Activated naive CD8-positive, alpha-beta T cell treated with anti-CD3 and anti-CD28 coated beads for 36 hours (primary cell): ENCODE measurements around the gene GNG7. TPM values are rescaled to one million over a fixed set of nuclear protein-coding genes. Genes with fewer than 3 reads are reported as not detected.
"Not testable (repeated sequence)": the region's sequence is repeated elsewhere in the genome, so short reads cannot be mapped to it uniquely, and the experiment has no call there.

Experiments used
- DNase-seq: peaks from one replicate; pipeline ENCODE4 v3.0.0; 2021
- H3K27ac Mint-ChIP-seq: one replicate; pipeline ENCODE4 v1.8.0; 2022; ENCODE audit warnings: mild to moderate bottlenecking, moderate library complexity, mixed read lengths
- H3K27me3 Mint-ChIP-seq: one replicate; pipeline ENCODE4 v1.8.0; 2022; ENCODE audit warnings: mild to moderate bottlenecking, mixed read lengths
- H3K36me3 Mint-ChIP-seq: one replicate; pipeline ENCODE4 v1.8.0; 2021; ENCODE audit warnings: mild to moderate bottlenecking, mixed read lengths
- H3K4me1 Mint-ChIP-seq: one replicate; pipeline ENCODE4 v1.8.0; 2021; ENCODE audit warnings: mixed read lengths
- H3K4me3 Mint-ChIP-seq: one replicate; pipeline ENCODE4 v1.8.0; 2022; ENCODE audit warnings: mild to moderate bottlenecking, moderate library complexity, mixed read lengths
- H3K9me3 Mint-ChIP-seq: one replicate; pipeline ENCODE4 v1.8.0; 2022; ENCODE audit warnings: mixed read lengths
- total RNA-seq, 2 experiments: library from RNA; stranded (reverse); gene quantifications; one replicate each; pipeline ENCODE4 v1.2.3, GENCODE V29; 2021

The GNG7 gene
- total RNA-seq, 2 experiments from 2014 or later, result 0.36 to 0.45 TPM

DNA sequence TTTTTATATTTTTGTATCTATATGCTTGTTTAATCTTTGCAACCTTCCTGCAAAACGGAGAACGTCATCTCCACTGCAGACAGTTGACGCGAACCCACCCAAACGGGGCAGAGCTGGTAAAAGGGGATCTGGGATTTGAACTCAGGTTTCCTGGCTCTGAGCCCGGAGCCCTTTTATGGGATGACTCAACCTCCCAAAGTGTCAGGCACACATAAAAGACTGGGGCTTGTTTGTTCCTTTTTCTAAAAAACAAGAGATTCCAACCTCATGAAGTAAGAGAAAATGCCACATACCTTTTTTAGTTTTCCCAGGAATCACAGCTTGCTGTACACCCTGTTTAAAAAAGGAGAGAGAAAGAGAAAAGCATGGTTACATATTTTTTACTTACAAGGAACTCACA, 147.6 kb downstream of the GNG7 start:
- H3K36me3 Mint-ChIP-seq, result no peaks in the 10 kb centered on the region
- H3K27ac Mint-ChIP-seq, result no peak overlapping the region
- no peak overlapping the region for H3K4me3 Mint-ChIP-seq

DNA sequence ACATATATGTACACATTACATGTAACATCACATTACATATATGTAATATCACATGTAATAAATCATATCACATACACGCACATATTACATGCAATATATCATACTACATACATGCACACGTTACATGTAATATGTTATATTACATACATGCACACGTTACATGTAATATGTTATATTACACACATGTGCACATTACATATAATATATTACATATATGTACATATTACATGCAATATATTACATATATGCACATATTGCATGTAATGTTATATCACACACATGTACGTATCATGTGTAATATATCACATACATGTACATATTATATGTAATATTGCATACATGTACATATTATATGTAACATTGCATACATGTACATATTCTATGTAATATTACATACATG, 149.0 kb downstream of the GNG7 start:
- Mint-ChIP-seq H3K27me3 (no peaks in the 10 kb centered on the region), H3K27ac (no peak overlapping the region), H3K36me3 (peaks cover 2% of the 10 kb centered on the region), H3K4me1 (peaks cover 44% of the 10 kb centered on the region), H3K4me3 (no peak overlapping the region), H3K9me3 (no peaks in the 10 kb centered on the region)
- no peak for DNase-seq

More for the DNA sequence above, 147.6 kb downstream of the GNG7 start:
- no peaks in the 10 kb centered on the region for H3K27me3 Mint-ChIP-seq
- peaks cover 49% of the 10 kb centered on the region for H3K4me1 Mint-ChIP-seq
- H3K9me3 Mint-ChIP-seq, result no peaks in the 10 kb centered on the region
- DNase-seq, result no peak

- H3K27ac Mint-ChIP-seq, result peak overlapping the region; percentile 88
- H3K36me3 Mint-ChIP-seq, result peaks cover 2% of the 10 kb centered on the region
- no peaks in the 10 kb centered on the region for H3K9me3 Mint-ChIP-seq
- H3K4me3 Mint-ChIP-seq, result peak overlapping the region; percentile 65
- peak; percentile 56 for DNase-seq
- no peaks in the 10 kb centered on the region for H3K27me3 Mint-ChIP-seq
- H3K4me1 Mint-ChIP-seq, result peaks cover 38% of the 10 kb centered on the region
Measured at GRCh38 chr19:2552859-2553258, 149.6 kb downstream of the GNG7 start.

GRCh38 chr19:2551864-2552185, 150.7 kb downstream of the GNG7 start:
- Mint-ChIP-seq H3K9me3 (no peaks in the 10 kb centered on the region), H3K36me3 (peaks cover 2% of the 10 kb centered on the region), H3K4me3 (no peak overlapping the region), H3K27ac (no peak overlapping the region), H3K4me1 (peaks cover 34% of the 10 kb centered on the region), H3K27me3 (no peaks in the 10 kb centered on the region)
- DNase-seq, result no peak

DNA sequence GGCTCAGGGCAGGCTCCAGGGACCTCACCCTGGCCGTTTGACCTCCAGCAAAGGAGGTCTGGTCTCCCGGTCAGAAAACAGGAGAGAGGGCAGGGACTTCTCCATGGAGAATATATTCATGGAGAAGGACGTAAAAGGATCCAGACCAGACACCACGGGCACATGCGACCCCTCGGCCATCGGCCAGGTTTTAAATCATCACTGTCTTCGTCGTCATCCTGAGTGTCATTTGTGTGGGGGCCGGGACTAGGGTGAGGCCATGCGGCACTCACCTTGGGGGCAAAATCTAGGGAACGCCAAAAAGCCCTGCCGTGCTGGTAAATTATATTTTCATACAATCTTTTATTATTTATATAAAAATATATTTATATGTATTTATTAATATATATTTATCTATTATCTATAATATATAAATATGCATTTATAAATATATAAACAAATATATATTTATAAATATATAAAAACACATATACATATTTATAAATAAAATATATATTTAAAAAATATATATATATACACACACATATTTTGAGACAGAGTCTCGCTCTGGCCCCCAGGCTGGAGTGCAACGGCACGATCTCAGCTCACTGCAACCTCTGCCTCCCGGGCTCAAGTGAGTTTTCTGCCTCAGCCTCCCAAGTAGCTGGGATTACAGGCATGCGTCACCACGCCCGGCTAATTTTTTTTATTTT, 151.2 kb downstream of the GNG7 start:
- peaks cover 33% of the 10 kb centered on the region for H3K4me1 Mint-ChIP-seq
- no peak overlapping the region for H3K27ac Mint-ChIP-seq
- H3K4me3 Mint-ChIP-seq, result no peak overlapping the region

GRCh38 chr19:2550431-2551171, 151.9 kb downstream of the GNG7 start:
- Mint-ChIP-seq H3K27ac (no peak overlapping the region), H3K36me3 (peaks cover 2% of the 10 kb centered on the region), H3K4me3 (no peak overlapping the region), H3K4me1 (peaks cover 32% of the 10 kb centered on the region), H3K27me3 (no peaks in the 10 kb centered on the region), H3K9me3 (no peaks in the 10 kb centered on the region)
- no peak for DNase-seq

More for the DNA sequence above, 151.2 kb downstream of the GNG7 start:
- Mint-ChIP-seq H3K27me3 (no peaks in the 10 kb centered on the region), H3K36me3 (peaks cover 2% of the 10 kb centered on the region), H3K9me3 (no peaks in the 10 kb centered on the region)
- DNase-seq, result no peak

DNA sequence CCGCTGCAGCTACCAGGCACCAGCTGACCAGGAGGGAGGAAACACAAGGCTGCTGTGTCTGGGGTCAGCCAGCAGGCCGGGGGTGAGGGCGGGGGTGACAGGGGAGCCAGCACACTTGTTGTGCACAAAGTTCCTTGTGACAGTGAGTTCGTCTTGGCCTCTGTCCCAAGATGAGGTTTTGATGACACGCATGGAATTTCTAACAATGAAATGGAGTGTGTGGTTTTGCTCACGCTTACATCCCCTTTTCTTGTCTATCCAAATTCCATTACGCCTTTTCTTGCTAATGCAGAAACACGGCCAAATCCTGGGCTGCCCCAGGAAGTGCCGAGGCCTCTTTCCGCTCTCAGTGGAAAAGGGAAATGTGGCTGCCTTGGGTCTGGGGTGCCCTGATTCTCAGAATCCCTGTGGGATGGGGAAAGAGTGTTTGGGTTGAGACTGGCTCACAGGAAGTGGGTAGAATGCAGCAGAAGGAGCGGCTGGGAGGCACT, 152.7 kb downstream of the GNG7 start:
- H3K27ac Mint-ChIP-seq, result no peak overlapping the region
- no peak for DNase-seq
- H3K4me1 Mint-ChIP-seq, result peaks cover 27% of the 10 kb centered on the region
- no peaks in the 10 kb centered on the region for H3K9me3 Mint-ChIP-seq
- peaks cover 2% of the 10 kb centered on the region for H3K36me3 Mint-ChIP-seq
- no peak overlapping the region for H3K4me3 Mint-ChIP-seq
- H3K27me3 Mint-ChIP-seq, result no peaks in the 10 kb centered on the region

DNA sequence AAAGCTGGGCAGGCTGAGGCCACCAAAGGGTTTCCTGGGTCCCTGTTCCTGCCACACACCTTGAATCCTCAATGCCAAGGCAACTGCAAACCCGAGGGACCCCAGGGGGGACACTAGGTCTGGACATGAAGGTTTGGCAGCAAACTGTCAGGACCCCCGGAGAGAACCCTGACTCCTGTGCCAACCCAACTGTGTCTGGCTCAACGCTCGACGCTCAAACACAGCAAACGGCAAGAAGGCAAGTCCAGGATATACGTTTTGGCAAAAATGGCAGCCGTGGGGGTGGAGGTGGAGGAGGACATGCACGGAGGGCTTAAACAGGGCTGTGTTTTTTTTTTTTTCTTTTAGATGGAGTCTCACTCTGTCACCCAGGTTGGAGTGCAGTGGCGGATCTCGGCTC, 153.5 kb downstream of the GNG7 start:
- Mint-ChIP-seq H3K27ac (no peak overlapping the region), H3K36me3 (peaks cover 2% of the 10 kb centered on the region), H3K27me3 (no peaks in the 10 kb centered on the region), H3K4me1 (peaks cover 25% of the 10 kb centered on the region), H3K4me3 (no peak overlapping the region), H3K9me3 (no peaks in the 10 kb centered on the region)
- DNase-seq, result no peak

DNA sequence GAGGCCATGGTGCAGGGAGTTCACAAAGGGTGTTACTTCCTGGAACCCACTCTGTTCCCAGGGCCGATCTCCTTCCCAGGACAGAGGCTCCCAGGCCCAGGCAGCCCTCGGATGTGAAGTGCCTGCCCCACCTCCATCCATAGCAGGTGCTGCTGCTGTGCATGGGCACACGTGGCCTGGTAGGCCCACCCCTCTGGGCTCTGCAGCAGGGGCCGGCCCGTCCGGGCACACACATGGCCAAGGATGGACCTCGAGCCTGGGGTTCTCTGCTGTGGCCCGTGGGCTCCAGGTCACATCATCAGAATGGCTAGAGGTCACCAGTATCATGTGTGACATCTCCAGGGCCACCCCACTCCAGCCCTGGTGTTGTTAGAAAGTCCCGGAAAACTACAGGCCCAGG, 154.8 kb downstream of the GNG7 start:
- Mint-ChIP-seq H3K4me3 (no peak overlapping the region), H3K27ac (no peak overlapping the region), H3K27me3 (no peaks in the 10 kb centered on the region), H3K36me3 (peaks cover 2% of the 10 kb centered on the region), H3K9me3 (no peaks in the 10 kb centered on the region), H3K4me1 (peaks cover 30% of the 10 kb centered on the region)
- DNase-seq, result no peak

GRCh38 chr19:2547033-2547680, 155.3 kb downstream of the GNG7 start:
- Mint-ChIP-seq H3K9me3 (no peaks in the 10 kb centered on the region), H3K4me3 (no peak overlapping the region), H3K27ac (no peak overlapping the region), H3K4me1 (peaks cover 28% of the 10 kb centered on the region), H3K27me3 (no peaks in the 10 kb centered on the region), H3K36me3 (peaks cover 2% of the 10 kb centered on the region)
- no peak for DNase-seq

DNA sequence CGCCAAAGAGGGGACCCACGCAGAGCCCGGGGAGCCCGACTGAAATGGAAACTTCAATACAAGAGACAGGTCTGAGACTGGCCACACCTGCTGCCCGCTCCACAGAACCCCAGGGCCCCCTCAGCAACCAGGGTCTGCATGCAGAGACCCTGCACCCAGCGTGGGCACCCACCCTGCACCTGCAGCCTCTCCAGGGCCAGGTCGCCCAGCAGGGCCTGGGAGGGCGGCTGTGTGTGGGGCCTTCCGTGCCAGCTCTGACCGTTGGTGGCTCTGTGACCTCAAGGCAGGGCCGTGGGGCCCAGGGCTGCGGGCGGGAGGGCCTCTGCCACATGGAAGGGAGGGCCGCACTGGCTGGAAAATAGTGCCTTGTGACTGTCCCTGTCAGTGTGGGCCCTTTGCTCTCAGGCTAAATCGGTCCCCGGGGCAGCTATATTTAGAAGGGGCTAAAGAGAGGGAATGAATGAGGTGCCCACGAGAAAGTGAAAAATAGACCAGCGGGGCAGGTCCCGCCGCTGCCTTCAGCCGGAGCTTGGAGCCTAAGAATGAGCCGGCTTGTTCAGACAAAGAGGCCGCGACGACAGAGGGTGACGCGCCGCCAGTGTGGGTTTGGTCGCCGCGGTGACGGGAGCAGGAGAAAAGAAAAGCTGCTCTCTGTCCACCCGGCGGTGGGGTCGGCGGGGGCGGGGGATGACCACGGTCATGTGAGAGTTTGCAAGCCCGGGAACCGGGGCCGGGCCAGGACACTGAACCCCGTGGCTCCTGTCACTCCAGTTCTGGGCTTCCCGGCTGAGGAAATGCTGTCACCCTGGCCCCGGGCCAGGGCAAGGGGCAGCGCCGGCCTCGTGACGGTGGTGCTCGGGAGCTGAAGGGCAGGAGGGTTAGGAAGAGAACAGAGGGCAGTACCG, 156.1 kb downstream of the GNG7 start:
- DNase-seq, result no peak
- Mint-ChIP-seq H3K9me3 (no peaks in the 10 kb centered on the region), H3K27ac (no peak overlapping the region), H3K36me3 (peaks cover 2% of the 10 kb centered on the region), H3K27me3 (no peaks in the 10 kb centered on the region), H3K4me3 (no peak overlapping the region), H3K4me1 (peaks cover 24% of the 10 kb centered on the region)

- not testable (repeated sequence) for H3K4me3 Mint-ChIP-seq, H3K27ac Mint-ChIP-seq, H3K27me3 Mint-ChIP-seq, H3K36me3 Mint-ChIP-seq, H3K9me3 Mint-ChIP-seq, DNase-seq
- peaks cover 21% of the 10 kb centered on the region for H3K4me1 Mint-ChIP-seq
Measured at GRCh38 chr19:2545416-2546127, 156.9 kb downstream of the GNG7 start.

DNA sequence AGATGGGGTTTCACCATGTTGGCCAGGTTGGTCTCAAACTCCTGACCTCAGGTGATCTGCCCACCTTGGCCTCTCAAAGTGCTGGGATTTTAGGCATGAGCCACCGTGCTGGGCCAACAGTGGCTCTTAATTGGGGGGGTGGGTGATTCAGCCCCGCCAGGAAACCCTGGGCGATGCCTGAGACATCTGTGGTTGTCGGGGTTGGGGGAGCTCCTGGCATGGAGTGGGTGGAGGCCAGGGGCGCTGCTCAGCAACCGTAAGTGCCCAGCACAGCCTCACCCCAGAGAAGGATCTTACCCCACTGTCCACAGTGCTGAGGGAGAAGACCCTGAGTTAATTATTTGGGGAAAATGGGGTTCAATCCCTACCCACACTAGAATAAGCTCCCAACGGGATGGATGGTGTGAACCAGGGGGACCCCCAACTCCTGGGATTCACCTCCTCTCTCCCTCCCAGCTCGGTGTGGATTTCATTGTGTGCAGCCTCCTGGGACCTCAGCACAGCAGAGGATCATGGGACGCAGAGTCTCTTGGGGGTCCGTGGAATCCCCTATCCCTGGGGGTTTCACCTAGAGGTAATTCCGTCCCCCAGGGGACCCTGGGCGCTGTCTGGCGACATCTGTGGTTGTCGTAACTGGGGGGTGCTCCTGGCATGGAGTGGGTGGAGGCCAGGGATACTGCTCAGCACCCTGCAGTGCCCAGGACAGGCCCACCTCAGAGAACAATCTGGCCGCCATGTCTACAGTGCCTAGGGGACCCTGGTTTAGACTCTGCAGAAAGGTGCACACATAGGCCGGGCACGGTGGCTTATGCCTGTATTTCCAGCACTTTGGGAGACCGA, 157.7 kb downstream of the GNG7 start:
- no peak for DNase-seq
- H3K4me1 Mint-ChIP-seq, result peaks cover 15% of the 10 kb centered on the region
- H3K9me3 Mint-ChIP-seq, result no peaks in the 10 kb centered on the region
- H3K36me3 Mint-ChIP-seq, result peaks cover 2% of the 10 kb centered on the region
- H3K4me3 Mint-ChIP-seq, result no peak overlapping the region
- H3K27me3 Mint-ChIP-seq, result no peaks in the 10 kb centered on the region
- no peak overlapping the region for H3K27ac Mint-ChIP-seq
